Mucosa of stomach (tissue), 1 donor: ENCODE results near the gene ADCY1.

Experiments
- H3K27me3 ChIP-seq: one replicate; pipeline ENCODE4 v1.7.0; 2013; ENCODE audit warnings: mild to moderate bottlenecking, low read length; ENCODE audit not compliant: control insufficient read depth, insufficient read depth
- H3K36me3 ChIP-seq: one replicate; pipeline ENCODE4 v1.7.0; 2013; ENCODE audit warnings: low read length; ENCODE audit not compliant: control insufficient read depth, insufficient read depth
- H3K4me1 ChIP-seq: one replicate; pipeline ENCODE4 v1.7.0; 2013; ENCODE audit warnings: mild to moderate bottlenecking, low read length; ENCODE audit not compliant: control insufficient read depth, insufficient read depth
- H3K4me3 ChIP-seq: one replicate; pipeline ENCODE4 v1.7.0; 2013; ENCODE audit warnings: low read length
- H3K9ac ChIP-seq: one replicate; pipeline ENCODE4 v1.7.0; 2013; ENCODE audit warnings: mild to moderate bottlenecking, low read length, moderate library complexity
- H3K9me3 ChIP-seq: one replicate; pipeline ENCODE4 v1.7.0; 2013; ENCODE audit warnings: mild to moderate bottlenecking, low read length, moderate library complexity; ENCODE audit not compliant: control insufficient read depth
- donor health status: Pancreatic carcinoma.

Gene ADCY1

GRCh38 chr7:45598886-45599520 lies 24.8 kb downstream of the ADCY1 start:
- no peaks in the 10 kb centered on the region for H3K4me1 ChIP-seq
- H3K9ac ChIP-seq, result no peak overlapping the region
- H3K4me3 ChIP-seq, result no peak overlapping the region
- H3K27me3 ChIP-seq, result no peaks in the 10 kb centered on the region
- no peaks in the 10 kb centered on the region for H3K9me3 ChIP-seq
- H3K36me3 ChIP-seq, result no peaks in the 10 kb centered on the region

- H3K36me3 ChIP-seq, result no peaks in the 10 kb centered on the region
- H3K9me3 ChIP-seq, result no peaks in the 10 kb centered on the region
- H3K4me3 ChIP-seq, result no peak overlapping the region
- no peaks in the 10 kb centered on the region for H3K27me3 ChIP-seq
- H3K4me1 ChIP-seq, result no peaks in the 10 kb centered on the region
- no peak overlapping the region for H3K9ac ChIP-seq
Observed at GRCh38 chr7:45599851-45600706, 25.9 kb downstream of the ADCY1 start.

DNA sequence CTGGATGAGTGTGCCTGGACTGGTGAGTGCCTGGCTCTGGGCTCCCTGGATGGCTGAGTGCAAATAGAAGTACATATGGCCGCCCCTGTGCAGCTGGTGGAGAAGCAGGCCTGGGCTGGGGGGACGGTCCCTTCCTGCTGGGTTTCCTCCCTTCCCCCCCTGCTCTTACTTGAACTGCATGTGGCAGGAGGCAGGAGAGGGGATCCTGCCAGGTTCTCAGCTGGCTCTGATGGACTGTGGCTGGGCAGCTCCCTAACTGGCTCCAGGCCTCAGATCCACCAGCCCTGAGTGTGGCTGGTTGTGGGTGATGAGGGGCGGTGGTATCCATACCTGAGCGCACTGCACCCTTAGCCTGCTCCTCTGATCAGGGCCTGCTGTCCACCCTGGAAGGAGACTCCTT lies 26.9 kb downstream of the ADCY1 start:
- no peak overlapping the region for H3K4me3 ChIP-seq

GRCh38 chr7:45601816-45602540 lies 27.8 kb downstream of the ADCY1 start:
- H3K9ac ChIP-seq, result no peak overlapping the region
- no peaks in the 10 kb centered on the region for H3K4me1 ChIP-seq
- no peak overlapping the region for H3K4me3 ChIP-seq
- H3K36me3 ChIP-seq, result no peaks in the 10 kb centered on the region
- H3K27me3 ChIP-seq, result no peaks in the 10 kb centered on the region
- no peaks in the 10 kb centered on the region for H3K9me3 ChIP-seq

More for the DNA sequence above, 26.9 kb downstream of the ADCY1 start:
- no peaks in the 10 kb centered on the region for H3K4me1 ChIP-seq
- no peaks in the 10 kb centered on the region for H3K9me3 ChIP-seq
- no peaks in the 10 kb centered on the region for H3K36me3 ChIP-seq
- H3K9ac ChIP-seq, result no peak overlapping the region
- no peaks in the 10 kb centered on the region for H3K27me3 ChIP-seq

- no peaks in the 10 kb centered on the region for H3K27me3 ChIP-seq
- no peak overlapping the region for H3K4me3 ChIP-seq
- no peaks in the 10 kb centered on the region for H3K36me3 ChIP-seq
- H3K9me3 ChIP-seq, result no peaks in the 10 kb centered on the region
- H3K9ac ChIP-seq, result no peak overlapping the region
- H3K4me1 ChIP-seq, result no peaks in the 10 kb centered on the region
Observed at GRCh38 chr7:45606050-45606449, 31.9 kb downstream of the ADCY1 start.

DNA sequence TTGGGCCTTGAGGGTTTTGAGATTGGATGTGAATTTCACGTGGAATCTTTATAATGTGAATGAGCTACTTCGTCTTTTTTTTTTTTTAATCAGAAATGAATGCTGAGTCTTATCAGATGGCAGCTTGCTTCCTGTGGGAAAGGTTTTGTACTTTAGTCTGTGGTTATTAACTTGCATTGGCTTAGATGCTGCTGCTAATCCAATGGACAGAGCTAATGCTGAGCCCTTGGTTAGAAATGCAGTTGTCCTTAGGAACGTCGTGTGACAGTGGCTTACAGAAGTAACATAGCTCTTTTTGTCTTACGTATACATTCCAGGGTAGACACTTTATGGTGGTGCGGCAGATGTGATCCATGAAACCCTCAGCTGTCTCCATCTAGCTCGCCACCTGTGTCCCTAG lies 32.8 kb downstream of the ADCY1 start:
- Histone ChIP-seq H3K27me3 (no peaks in the 10 kb centered on the region), H3K4me1 (no peaks in the 10 kb centered on the region), H3K4me3 (no peak overlapping the region), H3K9ac (no peak overlapping the region), H3K9me3 (no peaks in the 10 kb centered on the region), H3K36me3 (no peaks in the 10 kb centered on the region)

DNA sequence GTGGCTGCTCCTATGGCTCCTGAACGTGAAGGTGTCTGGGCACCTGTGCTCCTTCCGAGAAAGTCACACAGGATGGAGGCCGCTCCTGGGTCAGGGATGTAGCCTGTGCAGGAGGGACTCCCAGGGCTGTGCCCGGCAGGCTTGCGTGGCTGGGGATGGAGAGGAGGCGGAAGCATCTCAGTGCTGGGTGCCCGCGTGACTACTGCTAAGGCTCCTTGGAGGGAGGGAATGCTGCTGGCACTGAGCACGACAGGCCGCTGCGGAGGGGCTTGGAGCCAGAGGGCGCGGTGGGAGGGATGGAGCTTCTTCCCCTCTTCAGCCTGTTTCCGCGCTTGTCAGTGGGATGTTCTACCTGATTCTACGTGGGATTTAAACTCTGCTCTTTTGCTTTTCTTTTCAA lies 35.0 kb downstream of the ADCY1 start:
- Histone ChIP-seq H3K27me3 (no peaks in the 10 kb centered on the region), H3K9me3 (no peaks in the 10 kb centered on the region), H3K9ac (no peak overlapping the region), H3K4me3 (no peak overlapping the region), H3K4me1 (no peaks in the 10 kb centered on the region), H3K36me3 (no peaks in the 10 kb centered on the region)

GRCh38 chr7:45610019-45610418 lies 35.9 kb downstream of the ADCY1 start:
- Histone ChIP-seq H3K4me1 (no peaks in the 10 kb centered on the region), H3K27me3 (no peaks in the 10 kb centered on the region), H3K36me3 (no peaks in the 10 kb centered on the region), H3K9ac (no peak overlapping the region), H3K9me3 (no peaks in the 10 kb centered on the region), H3K4me3 (no peak overlapping the region)

GRCh38 chr7:45610660-45611299 lies 36.6 kb downstream of the ADCY1 start:
- no peaks in the 10 kb centered on the region for H3K4me1 ChIP-seq
- H3K4me3 ChIP-seq, result no peak overlapping the region
- no peak overlapping the region for H3K9ac ChIP-seq
- no peaks in the 10 kb centered on the region for H3K9me3 ChIP-seq
- no peaks in the 10 kb centered on the region for H3K27me3 ChIP-seq
- H3K36me3 ChIP-seq, result no peaks in the 10 kb centered on the region

DNA sequence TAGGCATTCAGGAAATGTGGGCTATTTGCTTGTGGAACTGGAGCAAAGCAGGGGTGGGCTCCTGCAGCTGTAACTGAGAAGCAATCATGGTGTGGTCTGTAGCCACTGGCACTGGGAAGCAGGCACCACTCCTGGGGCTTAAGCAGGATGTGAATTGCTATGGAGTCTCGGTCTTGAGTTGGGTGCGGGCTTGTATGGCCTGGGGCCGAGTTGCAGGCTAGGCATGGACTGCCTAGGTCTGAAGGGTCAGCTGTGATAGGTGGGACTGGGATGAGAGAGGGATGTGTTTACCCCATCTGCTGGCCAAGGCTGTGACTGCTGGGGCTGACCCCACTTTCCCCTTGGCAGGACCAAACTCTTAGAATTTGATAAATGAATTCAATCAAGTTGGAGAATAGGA lies 43.0 kb downstream of the ADCY1 start:
- no peaks in the 10 kb centered on the region for H3K27me3 ChIP-seq
- no peaks in the 10 kb centered on the region for H3K4me1 ChIP-seq
- no peak overlapping the region for H3K9ac ChIP-seq

DNA sequence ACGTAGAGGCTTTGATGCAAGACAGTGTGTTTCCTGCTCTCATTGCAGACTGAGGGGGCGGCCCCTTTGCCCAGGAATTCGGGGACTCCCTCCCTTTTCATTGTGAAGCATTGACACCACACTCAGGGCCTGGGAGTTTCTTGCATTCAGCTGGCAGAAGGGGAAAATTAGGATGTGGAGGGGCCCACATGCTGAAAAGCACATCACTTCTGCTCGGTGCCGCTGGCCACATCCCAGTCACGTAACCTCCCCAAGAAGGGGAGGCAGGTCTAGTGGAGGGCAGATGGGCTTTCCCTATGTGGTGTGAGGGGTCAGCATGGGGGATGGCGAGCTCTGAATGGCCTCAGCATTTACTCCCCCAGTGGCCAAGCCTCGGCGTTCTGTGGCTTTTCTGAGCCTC lies 47.9 kb downstream of the ADCY1 start:
- Histone ChIP-seq H3K9me3 (no peaks in the 10 kb centered on the region), H3K4me1 (no peaks in the 10 kb centered on the region), H3K27me3 (no peaks in the 10 kb centered on the region), H3K4me3 (no peak overlapping the region), H3K9ac (no peak overlapping the region), H3K36me3 (no peaks in the 10 kb centered on the region)

More for the DNA sequence above, 43.0 kb downstream of the ADCY1 start:
- Histone ChIP-seq H3K4me3 (no peak overlapping the region), H3K9me3 (no peaks in the 10 kb centered on the region), H3K36me3 (no peaks in the 10 kb centered on the region)

DNA sequence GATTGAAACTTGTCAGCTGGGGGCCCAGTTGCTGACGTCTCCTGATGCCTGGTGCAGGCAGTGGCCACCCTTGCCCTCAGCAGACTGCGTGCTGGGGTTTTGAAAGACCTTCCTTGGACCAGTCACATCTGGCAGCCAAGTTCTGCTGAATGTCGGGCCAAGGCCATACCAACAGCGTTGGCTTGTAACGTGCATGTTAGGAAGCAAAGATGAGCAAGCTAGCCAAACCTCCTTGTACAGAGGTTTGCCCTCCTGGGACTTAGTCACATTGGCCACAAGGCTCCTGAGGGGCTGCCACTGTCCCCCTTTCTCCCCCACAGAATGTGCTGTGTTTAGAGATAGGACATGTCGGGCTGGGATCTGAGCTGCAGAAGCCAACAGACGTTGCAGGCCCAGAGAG lies 49.0 kb downstream of the ADCY1 start:
- Histone ChIP-seq H3K4me3 (no peak overlapping the region), H3K27me3 (no peaks in the 10 kb centered on the region), H3K9me3 (no peaks in the 10 kb centered on the region), H3K4me1 (no peaks in the 10 kb centered on the region), H3K9ac (no peak overlapping the region), H3K36me3 (no peaks in the 10 kb centered on the region)
